Natural killer cell (primary cell): ENCODE data around the gene VPS50. TPM values are rescaled to one million over a fixed set of nuclear protein-coding genes. Genes with fewer than 3 reads are reported as not detected.

Experiments used
- ATAC-seq, 3 donors: fragments of 150-1000 bp in 2 of 3; fragments of 200-7000 bp in 1 of 3; cut with Tn5 transposase; 1 replicate in 1 of 3; 2 replicates in 2 of 3; pipeline ENCODE4 v1.10.0; 2021; ENCODE audit warnings: mild to moderate bottlenecking in 2 of 3, moderate library complexity in 2 of 3
- DNase-seq, 2 donors: peaks; one replicate each; pipeline versions ENCODE4 v3.0.0 to v3.0.0-alpha.2; 2013 to 2021; ENCODE audit warnings: mixed read lengths in 1 of 2
- H3K27ac ChIP-seq: one replicate; pipeline ENCODE4 v1.5.1; 2013; ENCODE audit warnings: mild to moderate bottlenecking, low read length
- H3K27me3 ChIP-seq: one replicate; pipeline ENCODE4 v1.6.1; 2013; ENCODE audit warnings: low read length; ENCODE audit not compliant: control insufficient read depth, insufficient read depth
- H3K36me3 ChIP-seq: one replicate; pipeline ENCODE4 v1.6.1; 2013; ENCODE audit warnings: low read length; ENCODE audit not compliant: control insufficient read depth, insufficient read depth
- H3K4me1 ChIP-seq: one replicate; pipeline ENCODE4 v1.6.1; 2013; ENCODE audit warnings: low read length; ENCODE audit not compliant: control insufficient read depth, insufficient read depth
- H3K4me3 ChIP-seq: one replicate; pipeline ENCODE4 v1.5.1; 2013; ENCODE audit warnings: low read length
- H3K9me3 ChIP-seq: one replicate; pipeline ENCODE4 v1.6.1; 2013; ENCODE audit warnings: low read length; ENCODE audit not compliant: control insufficient read depth, insufficient read depth
- H3K27ac Mint-ChIP-seq, 2 donors: one replicate each; pipeline ENCODE4 v1.8.0; 2022; ENCODE audit warnings: mild to moderate bottlenecking in 2 of 2, mixed read lengths in 2 of 2, moderate library complexity in 1 of 2
- H3K27me3 Mint-ChIP-seq, 2 donors: one replicate each; pipeline ENCODE4 v1.8.0; 2022; ENCODE audit warnings: low read depth in 2 of 2, mixed read lengths in 2 of 2
- H3K36me3 Mint-ChIP-seq: one replicate; pipeline ENCODE4 v1.8.0; 2022; ENCODE audit warnings: mixed read lengths
- H3K4me1 Mint-ChIP-seq, 2 donors: one replicate each; pipeline ENCODE4 v1.8.0; 2022; ENCODE audit warnings: mixed read lengths in 2 of 2
- H3K4me3 Mint-ChIP-seq: one replicate; pipeline ENCODE4 v1.8.0; 2022; ENCODE audit warnings: mild to moderate bottlenecking, moderate library complexity, mixed read lengths
- H3K9me3 Mint-ChIP-seq, 2 donors: one replicate each; pipeline ENCODE4 v1.8.0; 2022; ENCODE audit warnings: mixed read lengths in 2 of 2
- CTCF ChIP-seq: fragments of 200-600 bp; IDR thresholded peaks from one replicate; pipeline ENCODE4 v1.8.0; 2022; ENCODE audit warnings: antibody characterized with exemption
- WGBS: methylation state at CpG from one replicate; pipeline ENCODE4 v1.1.7; 2013; ENCODE audit warnings: missing lambda C conversion rate; ENCODE audit not compliant: insufficient coverage; 5-methylcytosine and 5-hydroxymethylcytosine counted together
- intact Hi-C: fragments of 100-400 bp; cut with micrococcal nuclease; formaldehyde crosslinking; loops from one replicate; pipeline ENCODE4 v1.14.2; 2022
- total RNA-seq, 4 donors: library from RNA; stranded (reverse); fragments of 120-200 nt in 1 of 4; gene quantifications; one replicate each; pipeline versions ENCODE4 v1.2.3 to v1.2.4, GENCODE V29; 2013 to 2022

The VPS50 gene
- total RNA-seq, 3 donors from 2014 or later (not counting 1 experiment from before 2014, with no cell fraction given) = 29.0 to 32.8 (median 31.7) TPM

- Histone ChIP-seq H3K4me1 (no peaks in the 10 kb centered on the region), H3K27me3 (no peaks in the 10 kb centered on the region), H3K36me3 (peaks cover 21% of the 10 kb centered on the region), H3K9me3 (no peaks in the 10 kb centered on the region), H3K4me3 (no peak overlapping the region), H3K27ac (no peak overlapping the region)
- DNase-seq (no peak), ATAC-seq (no peak)
- H3K27me3 Mint-ChIP-seq = no peaks in the 10 kb centered on the region
- intact Hi-C loops = no loop called here
- 73% methylated on average over 1 of the region's 2 CpGs for WGBS
- no peak for TF ChIP-seq CTCF
- H3K27ac Mint-ChIP-seq = no peak overlapping the region
- H3K9me3 Mint-ChIP-seq = no peaks in the 10 kb centered on the region
- H3K4me1 Mint-ChIP-seq = no peaks in the 10 kb centered on the region
- H3K4me3 Mint-ChIP-seq = no peak overlapping the region
- peaks cover 12% of the 10 kb centered on the region for H3K36me3 Mint-ChIP-seq
Observed at GRCh38 chr7:93298671-93299070, 66.5 kb downstream of the VPS50 start.

DNA sequence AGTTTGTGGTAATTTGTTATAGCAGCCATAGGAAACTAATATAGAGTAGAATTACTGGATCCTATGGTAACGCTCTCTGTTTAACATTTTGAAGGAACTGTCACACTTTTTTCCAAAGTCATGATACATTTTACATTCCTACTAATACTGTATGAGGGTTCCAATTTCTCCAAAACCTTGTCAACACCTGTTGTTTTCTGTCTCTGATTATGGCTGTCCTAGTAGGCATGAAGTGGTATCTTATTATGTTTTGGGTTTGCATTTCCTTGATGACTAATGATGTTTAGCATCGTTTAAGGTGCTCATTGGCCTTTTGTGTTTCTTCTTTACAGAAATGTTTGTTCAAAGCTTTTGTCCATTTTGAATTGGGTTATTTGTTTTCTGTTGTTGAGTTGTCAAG is 69.6 kb downstream of the VPS50 start:
- Mint-ChIP-seq H3K36me3 (peaks cover 10% of the 10 kb centered on the region), H3K9me3 (no peaks in the 10 kb centered on the region), H3K4me3 (no peak overlapping the region), H3K27me3 (no peaks in the 10 kb centered on the region), H3K27ac (no peak overlapping the region), H3K4me1 (no peaks in the 10 kb centered on the region)
- H3K4me1 ChIP-seq = no peaks in the 10 kb centered on the region
- ATAC-seq = no peak
- no peak for DNase-seq
- H3K36me3 ChIP-seq = peaks cover 22% of the 10 kb centered on the region
- intact Hi-C loops = no loop called here
- no peaks in the 10 kb centered on the region for H3K9me3 ChIP-seq
- WGBS = 100% methylated on average over 1 of the region's 2 CpGs
- H3K27me3 ChIP-seq = no peaks in the 10 kb centered on the region
- TF ChIP-seq CTCF = no peak
- H3K27ac ChIP-seq = no peak overlapping the region
- H3K4me3 ChIP-seq = no peak overlapping the region

- ATAC-seq = no peak
- H3K27me3 Mint-ChIP-seq = no peaks in the 10 kb centered on the region
- no peak for DNase-seq
- Histone ChIP-seq H3K27me3 (no peaks in the 10 kb centered on the region), H3K36me3 (peaks cover 38% of the 10 kb centered on the region), H3K4me3 (no peak overlapping the region), H3K9me3 (no peaks in the 10 kb centered on the region), H3K4me1 (no peaks in the 10 kb centered on the region), H3K27ac (no peak overlapping the region)
- H3K4me1 Mint-ChIP-seq = no peaks in the 10 kb centered on the region
- intact Hi-C loops = no loop called here
- no peak for TF ChIP-seq CTCF
- no peaks in the 10 kb centered on the region for H3K9me3 Mint-ChIP-seq
- H3K4me3 Mint-ChIP-seq = no peak overlapping the region
- H3K27ac Mint-ChIP-seq = no peak overlapping the region
- 95% methylated on average over 5 of the region's 5 CpGs for WGBS
- no peaks in the 10 kb centered on the region for H3K36me3 Mint-ChIP-seq
Observed at GRCh38 chr7:93307131-93307660, 75.0 kb downstream of the VPS50 start.

- Histone ChIP-seq H3K9me3 (no peaks in the 10 kb centered on the region), H3K27me3 (no peaks in the 10 kb centered on the region), H3K4me1 (no peaks in the 10 kb centered on the region), H3K27ac (no peak overlapping the region), H3K36me3 (peaks cover 44% of the 10 kb centered on the region), H3K4me3 (no peak overlapping the region)
- Mint-ChIP-seq H3K4me3 (no peak overlapping the region), H3K9me3 (no peaks in the 10 kb centered on the region), H3K36me3 (no peaks in the 10 kb centered on the region), H3K27ac (no peak overlapping the region), H3K27me3 (no peaks in the 10 kb centered on the region), H3K4me1 (no peaks in the 10 kb centered on the region)
- DNase-seq = no peak
- intact Hi-C loops = no loop called here
- WGBS = no CpG with 5 or more reads among the region's 1 CpG
- ATAC-seq = no peak
- no peak for TF ChIP-seq CTCF
Observed at GRCh38 chr7:93307943-93308342, 75.8 kb downstream of the VPS50 start.
